ENCODE measurements around the gene TAF15. TPM values are rescaled to one million over a fixed set of nuclear protein-coding genes. Genes with fewer than 3 reads are reported as not detected.

TAF15 gene
- total RNA-seq, 2 experiments from 2014 or later = 114 to 119 TPM

DNA sequence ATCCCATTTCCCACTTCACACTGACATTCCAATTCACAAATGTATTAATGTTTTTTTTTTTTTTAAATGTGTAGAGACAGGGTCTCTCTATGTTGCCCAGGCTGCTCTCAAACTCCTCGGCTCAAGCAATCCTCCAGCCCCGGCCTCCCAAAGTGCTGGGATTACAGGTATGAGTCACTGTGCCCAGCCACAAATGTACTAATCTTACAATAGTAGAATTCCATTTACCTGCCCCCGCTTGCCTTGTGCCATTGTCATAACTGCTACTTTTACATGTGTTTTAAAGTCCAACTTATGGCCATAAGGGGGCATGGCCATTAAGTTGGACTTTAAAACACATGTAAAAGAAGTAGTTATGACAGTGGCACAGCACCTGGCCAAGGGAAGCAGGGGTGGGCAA lies 18.4 kb upstream of the TAF15 start:
- POLR2A ChIA-PET = no interaction called here
- TF ChIP-seq, protein P1, sequence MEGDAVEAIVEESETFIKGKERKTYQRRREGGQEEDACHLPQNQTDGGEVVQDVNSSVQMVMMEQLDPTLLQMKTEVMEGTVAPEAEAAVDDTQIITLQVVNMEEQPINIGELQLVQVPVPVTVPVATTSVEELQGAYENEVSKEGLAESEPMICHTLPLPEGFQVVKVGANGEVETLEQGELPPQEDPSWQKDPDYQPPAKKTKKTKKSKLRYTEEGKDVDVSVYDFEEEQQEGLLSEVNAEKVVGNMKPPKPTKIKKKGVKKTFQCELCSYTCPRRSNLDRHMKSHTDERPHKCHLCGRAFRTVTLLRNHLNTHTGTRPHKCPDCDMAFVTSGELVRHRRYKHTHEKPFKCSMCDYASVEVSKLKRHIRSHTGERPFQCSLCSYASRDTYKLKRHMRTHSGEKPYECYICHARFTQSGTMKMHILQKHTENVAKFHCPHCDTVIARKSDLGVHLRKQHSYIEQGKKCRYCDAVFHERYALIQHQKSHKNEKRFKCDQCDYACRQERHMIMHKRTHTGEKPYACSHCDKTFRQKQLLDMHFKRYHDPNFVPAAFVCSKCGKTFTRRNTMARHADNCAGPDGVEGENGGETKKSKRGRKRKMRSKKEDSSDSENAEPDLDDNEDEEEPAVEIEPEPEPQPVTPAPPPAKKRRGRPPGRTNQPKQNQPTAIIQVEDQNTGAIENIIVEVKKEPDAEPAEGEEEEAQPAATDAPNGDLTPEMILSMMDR (IDR thresholded peaks at IDR 0.05) = no peak
- CTCF ChIA-PET = no interaction called here
- no peak overlapping the region for H3K27ac Mint-ChIP-seq
- peaks cover 16% of the 10 kb centered on the region for H3K4me1 ChIP-seq (ENCODE audit: insufficient read depth, low read length)
- no peaks in the 10 kb centered on the region for H3K36me3 Mint-ChIP-seq (ENCODE audit: low read depth)
- H3K36me3 ChIP-seq (ENCODE audit: insufficient read depth, low read length) = no peaks in the 10 kb centered on the region
- no peaks in the 10 kb centered on the region for H3K9me3 ChIP-seq (ENCODE audit: control insufficient read depth in 1 of 2, insufficient read depth in 1 of 2, low read length in 2 of 2)
- H3K9me3 Mint-ChIP-seq = no peaks in the 10 kb centered on the region
- peaks cover 11 to 22% of the 10 kb centered on the region in 2 experiments for H3K27me3 ChIP-seq (ENCODE audit: control insufficient read depth in 1 of 2, insufficient read depth in 2 of 2, low read length in 2 of 2)
- peaks cover 48% of the 10 kb centered on the region for H3K4me1 Mint-ChIP-seq (ENCODE audit: low read depth)
- no peak for DNase-seq
- no peak overlapping the region for H3K27ac ChIP-seq (ENCODE audit: low read depth in 1 of 2, low read length in 2 of 2)
- intact Hi-C loops (cut with DNase I, micrococcal nuclease) = no loop called here
- no peak for ATAC-seq (ENCODE audit: poor library complexity)
- no peak overlapping the region for H3K4me3 Mint-ChIP-seq
- H3K4me3 ChIP-seq (ENCODE audit: low read length) = no peak overlapping the region
- H3K27me3 Mint-ChIP-seq = peaks cover 25% of the 10 kb centered on the region

DNA sequence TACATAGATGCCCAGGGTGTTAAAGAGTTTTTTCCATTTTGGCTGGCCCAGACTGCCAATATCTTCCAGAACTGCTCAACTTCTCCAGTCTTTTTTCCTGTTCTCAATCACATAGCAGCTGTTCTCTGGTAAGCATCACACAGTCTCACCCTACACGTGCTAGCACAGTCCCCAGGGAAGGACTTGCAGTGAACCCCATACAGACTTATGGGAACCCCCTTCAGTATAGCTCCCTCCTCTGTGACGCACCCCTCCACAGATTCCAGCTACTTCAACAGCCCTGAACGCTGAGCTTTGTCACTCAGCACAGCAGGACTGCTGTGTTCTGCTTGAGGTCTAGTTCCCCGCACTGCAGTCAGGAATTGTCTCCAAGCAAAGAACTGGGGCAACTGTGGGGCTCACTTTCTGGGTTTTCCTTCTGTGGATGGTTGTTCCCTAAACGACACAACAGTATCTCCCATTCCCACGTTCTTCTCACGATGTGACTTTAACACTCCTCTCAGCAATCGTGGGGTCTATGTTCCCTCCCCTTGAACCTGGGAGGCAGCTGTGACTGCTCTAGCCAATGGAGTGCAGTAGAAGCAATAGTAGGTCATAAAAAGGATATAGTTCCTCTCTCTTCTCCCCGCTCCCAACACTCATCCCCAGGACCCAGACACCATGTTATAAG lies 17.5 kb upstream of the TAF15 start:
- Mint-ChIP-seq H3K27ac (peak overlapping the region; percentile 25), H3K9me3 (no peaks in the 10 kb centered on the region), H3K4me3 (peak overlapping the region; percentile 11), H3K36me3 (ENCODE audit: low read depth) (no peaks in the 10 kb centered on the region), H3K4me1 (ENCODE audit: low read depth) (peaks cover 51% of the 10 kb centered on the region), H3K27me3 (peaks cover 30% of the 10 kb centered on the region)
- ChIA-PET POLR2A (interaction anchor here (0.6 to 7.9 kb wide), 2 partner anchors 17 to 49 kb away, joined by 5 to 49 read pairs; partner anchors contain the start of gene TAF15), CTCF (interaction anchor here (0.8 kb wide), 1 partner anchor 28 kb away, joined by 3 read pairs; no protein-coding TSS in a partner anchor)
- peaks cover 15 to 22% of the 10 kb centered on the region in 2 experiments for H3K27me3 ChIP-seq (ENCODE audit: control insufficient read depth in 1 of 2, insufficient read depth in 2 of 2, low read length in 2 of 2)
- DNase-seq = no peak
- intact Hi-C loops (cut with DNase I, micrococcal nuclease) = no loop called here
- no peak overlapping the region for H3K4me3 ChIP-seq (ENCODE audit: low read length)
- H3K9me3 ChIP-seq (ENCODE audit: control insufficient read depth in 1 of 2, insufficient read depth in 1 of 2, low read length in 2 of 2) = no peaks in the 10 kb centered on the region
- no peak overlapping the region for H3K27ac ChIP-seq (ENCODE audit: low read depth in 1 of 2, low read length in 2 of 2)
- TF ChIP-seq, protein P1 (IDR thresholded peaks at IDR 0.05) = no peak
- no peak for ATAC-seq (ENCODE audit: poor library complexity)
- peaks cover 18% of the 10 kb centered on the region for H3K4me1 ChIP-seq (ENCODE audit: insufficient read depth, low read length)
- H3K36me3 ChIP-seq (ENCODE audit: insufficient read depth, low read length) = no peaks in the 10 kb centered on the region

DNA sequence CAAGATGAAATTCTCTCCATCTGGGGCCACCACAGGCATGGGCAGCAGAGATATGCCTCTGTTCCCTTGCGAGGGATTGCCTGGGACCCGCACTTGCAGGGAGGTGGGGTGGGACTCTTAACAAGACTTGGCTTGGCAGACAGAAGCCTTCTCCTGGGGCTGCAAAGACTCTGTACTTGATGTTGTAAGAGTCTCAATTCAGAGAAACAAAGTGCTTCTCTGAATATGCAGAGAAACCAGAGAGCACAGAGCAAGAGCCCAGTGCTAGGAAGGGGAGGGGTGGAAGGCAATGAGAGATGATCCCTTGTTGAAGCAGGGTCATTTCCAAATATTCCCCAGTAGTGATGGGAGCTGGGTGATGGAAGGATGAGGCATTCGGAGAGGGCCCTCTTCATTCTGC lies 16.0 kb upstream of the TAF15 start:
- Histone ChIP-seq H3K9me3 (ENCODE audit: control insufficient read depth in 1 of 2, insufficient read depth in 1 of 2, low read length in 2 of 2) (no peaks in the 10 kb centered on the region), H3K36me3 (ENCODE audit: insufficient read depth, low read length) (no peaks in the 10 kb centered on the region), H3K4me1 (ENCODE audit: insufficient read depth, low read length) (peaks cover 18% of the 10 kb centered on the region), H3K4me3 (ENCODE audit: low read length) (no peak overlapping the region), H3K27me3 (ENCODE audit: control insufficient read depth in 1 of 2, insufficient read depth in 2 of 2, low read length in 2 of 2) (peaks cover 15 to 22% of the 10 kb centered on the region in 2 experiments), H3K27ac (ENCODE audit: low read depth in 1 of 2, low read length in 2 of 2) (no peak overlapping the region)
- TF ChIP-seq, protein P1 (IDR thresholded peaks at IDR 0.05) = no peak
- no peak for DNase-seq
- H3K9me3 Mint-ChIP-seq = no peaks in the 10 kb centered on the region
- ATAC-seq (ENCODE audit: poor library complexity) = no peak
- peaks cover 47% of the 10 kb centered on the region for H3K4me1 Mint-ChIP-seq (ENCODE audit: low read depth)
- peak overlapping the region; percentile 86 for H3K4me3 Mint-ChIP-seq
- ChIA-PET CTCF (interaction anchor here (0.9 to 1.4 kb wide), 2 partner anchors 12 to 29 kb away, joined by 3 to 10 read pairs; no protein-coding TSS in a partner anchor), POLR2A (interaction anchor here (7.9 kb wide), 1 partner anchor 16 kb away, joined by 49 read pairs; the partner anchor contains the start of gene TAF15)
- H3K27me3 Mint-ChIP-seq = peaks cover 30% of the 10 kb centered on the region
- no peaks in the 10 kb centered on the region for H3K36me3 Mint-ChIP-seq (ENCODE audit: low read depth)
- H3K27ac Mint-ChIP-seq = no peak overlapping the region
- intact Hi-C loops (cut with DNase I, micrococcal nuclease) = no loop called here
